Loucy (cell line): Measurements from ENCODE around the gene GVQW3.

Source experiments
- H2AFZ ChIP-seq: fragments of 200-600 bp; sonication (generic); 2 replicates; pipeline ENCODE4 v1.6.0; 2016; ENCODE audit warnings: antibody characterized with exemption, mild to moderate bottlenecking, low read length, moderate library complexity
- H3F3A ChIP-seq: fragments of 200-600 bp; 2 replicates; pipeline ENCODE4 v1.6.0; 2016; ENCODE audit warnings: antibody characterized with exemption, low read depth, mild to moderate bottlenecking
- H3K27me3 ChIP-seq: fragments of 200-600 bp; sonication (generic); 2 replicates; pipeline ENCODE4 v1.6.1; 2014; ENCODE audit warnings: low read length, mild to moderate bottlenecking; ENCODE audit not compliant: insufficient read depth, poor library complexity, severe bottlenecking
- H3K36me3 ChIP-seq: fragments of 200-600 bp; sonication (generic); 2 replicates; pipeline ENCODE4 v1.6.1; 2016; ENCODE audit warnings: low read length; ENCODE audit not compliant: insufficient read depth
- H3K4me1 ChIP-seq: fragments of 200-600 bp; sonication (generic); 2 replicates; pipeline ENCODE4 v1.5.1; 2014; ENCODE audit warnings: low read length, mild to moderate bottlenecking; ENCODE audit not compliant: insufficient read depth, poor library complexity, severe bottlenecking
- H3K4me2 ChIP-seq: fragments of 200-600 bp; sonication (generic); 2 replicates; pipeline ENCODE4 v1.6.0; 2014; ENCODE audit warnings: antibody characterized with exemption, low read length, low read depth, mild to moderate bottlenecking; ENCODE audit not compliant: poor library complexity, severe bottlenecking
- H3K4me3 ChIP-seq: fragments of 200-600 bp; sonication (generic); 2 replicates; pipeline ENCODE4 v1.5.1; 2014; ENCODE audit warnings: low read length, mild to moderate bottlenecking, mixed read lengths; ENCODE audit not compliant: poor library complexity, severe bottlenecking
- H3K79me2 ChIP-seq: fragments of 200-600 bp; sonication (generic); 2 replicates; pipeline ENCODE4 v1.6.1; 2014; ENCODE audit warnings: low read length; ENCODE audit not compliant: insufficient read depth
- H3K9ac ChIP-seq: fragments of 200-600 bp; sonication (generic); 2 replicates; pipeline ENCODE4 v1.6.0; 2014; ENCODE audit warnings: mild to moderate bottlenecking, low read depth, low read length, moderate library complexity; ENCODE audit not compliant: poor library complexity, severe bottlenecking
- H3K9me2 ChIP-seq: fragments of 200-600 bp; sonication (generic); replicated peaks from 2 replicates; pipeline ENCODE4 v1.6.1; 2016; ENCODE audit warnings: low read depth, low read length, mixed read lengths
- H3K9me3 ChIP-seq: fragments of 200-600 bp; sonication (generic); 2 replicates; pipeline ENCODE4 v1.6.1; 2014; ENCODE audit warnings: mild to moderate bottlenecking, antibody characterized with exemption, low read length, low read depth; ENCODE audit not compliant: insufficient read depth
- H4K20me1 ChIP-seq: fragments of 200-600 bp; sonication (generic); 2 replicates; pipeline ENCODE4 v1.6.0; 2014; ENCODE audit warnings: antibody characterized with exemption, low read length, mild to moderate bottlenecking; ENCODE audit not compliant: insufficient read depth, poor library complexity, severe bottlenecking
- EZH2phosphoT487 ChIP-seq: fragments of 200-600 bp; IDR thresholded peaks from 2 replicates; pipeline ENCODE4 v1.6.1; 2018; ENCODE audit warnings: antibody characterized with exemption, mild to moderate bottlenecking, moderate library complexity, borderline replicate concordance
- TF ChIP-seq, protein P1 (sequence below): fragments of 200-600 bp; sonication (generic); conservative IDR thresholded peaks from 2 replicates; pipeline ENCODE4 v1.5.1; 2014; ENCODE audit warnings: mild to moderate bottlenecking, antibody characterized with exemption, low read length

The GVQW3 gene

GRCh38 chr11:76379807-76380158 is 1.3 kb upstream of the GVQW3 start:
- H3K9me2 ChIP-seq = no peaks in the 10 kb centered on the region
- H3K4me1 ChIP-seq = peaks cover 63% of the 10 kb centered on the region
- TF ChIP-seq, protein P1, sequence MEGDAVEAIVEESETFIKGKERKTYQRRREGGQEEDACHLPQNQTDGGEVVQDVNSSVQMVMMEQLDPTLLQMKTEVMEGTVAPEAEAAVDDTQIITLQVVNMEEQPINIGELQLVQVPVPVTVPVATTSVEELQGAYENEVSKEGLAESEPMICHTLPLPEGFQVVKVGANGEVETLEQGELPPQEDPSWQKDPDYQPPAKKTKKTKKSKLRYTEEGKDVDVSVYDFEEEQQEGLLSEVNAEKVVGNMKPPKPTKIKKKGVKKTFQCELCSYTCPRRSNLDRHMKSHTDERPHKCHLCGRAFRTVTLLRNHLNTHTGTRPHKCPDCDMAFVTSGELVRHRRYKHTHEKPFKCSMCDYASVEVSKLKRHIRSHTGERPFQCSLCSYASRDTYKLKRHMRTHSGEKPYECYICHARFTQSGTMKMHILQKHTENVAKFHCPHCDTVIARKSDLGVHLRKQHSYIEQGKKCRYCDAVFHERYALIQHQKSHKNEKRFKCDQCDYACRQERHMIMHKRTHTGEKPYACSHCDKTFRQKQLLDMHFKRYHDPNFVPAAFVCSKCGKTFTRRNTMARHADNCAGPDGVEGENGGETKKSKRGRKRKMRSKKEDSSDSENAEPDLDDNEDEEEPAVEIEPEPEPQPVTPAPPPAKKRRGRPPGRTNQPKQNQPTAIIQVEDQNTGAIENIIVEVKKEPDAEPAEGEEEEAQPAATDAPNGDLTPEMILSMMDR = no peak
- TF ChIP-seq EZH2phosphoT487 = no peak
- peaks cover 50% of the 10 kb centered on the region for H4K20me1 ChIP-seq
- H3K27me3 ChIP-seq = no peaks in the 10 kb centered on the region
- peak overlapping the region; percentile 100 for H3K4me2 ChIP-seq
- H3K9ac ChIP-seq = peak overlapping the region; percentile 80
- H3F3A ChIP-seq = no peaks in the 10 kb centered on the region
- H3K79me2 ChIP-seq = peaks cover 68% of the 10 kb centered on the region
- H3K36me3 ChIP-seq = no peaks in the 10 kb centered on the region
- no peaks in the 10 kb centered on the region for H3K9me3 ChIP-seq
- H2AFZ ChIP-seq = no peak overlapping the region
- peak overlapping the region; percentile 79 for H3K4me3 ChIP-seq

GRCh38 chr11:76380159-76380976 is 755 bp upstream of the GVQW3 start:
- Histone ChIP-seq H3K27me3 (no peaks in the 10 kb centered on the region), H4K20me1 (peaks cover 44% of the 10 kb centered on the region), H3K4me3 (peak overlapping the region; percentile 79), H3K36me3 (no peaks in the 10 kb centered on the region), H3K9me3 (no peaks in the 10 kb centered on the region), H3K9ac (peak overlapping the region; percentile 80), H2AFZ (peak overlapping the region; percentile 56; the same call in 1 of the 2 replicates), H3K4me2 (peak overlapping the region; percentile 100), H3K4me1 (peaks cover 63% of the 10 kb centered on the region), H3K9me2 (no peaks in the 10 kb centered on the region), H3F3A (no peaks in the 10 kb centered on the region), H3K79me2 (peaks cover 62% of the 10 kb centered on the region)
- TF ChIP-seq, protein P1 = no peak
- TF ChIP-seq EZH2phosphoT487 = no peak

- TF ChIP-seq EZH2phosphoT487 = no peak
- TF ChIP-seq, protein P1 = no peak
- Histone ChIP-seq H3K4me1 (peaks cover 47% of the 10 kb centered on the region), H3F3A (no peaks in the 10 kb centered on the region), H3K27me3 (no peaks in the 10 kb centered on the region), H4K20me1 (peaks cover 26% of the 10 kb centered on the region), H3K4me2 (peak overlapping the region; percentile 90), H3K4me3 (peak overlapping the region; percentile 79), H3K36me3 (no peaks in the 10 kb centered on the region), H3K9ac (peak overlapping the region; percentile 70), H3K9me2 (no peaks in the 10 kb centered on the region), H2AFZ (no peak overlapping the region), H3K79me2 (peaks cover 46% of the 10 kb centered on the region), H3K9me3 (no peaks in the 10 kb centered on the region)
Measured at GRCh38 chr11:76382209-76382608, 1.1 kb downstream of the GVQW3 start.
